Lower leg skin (tissue), 3 donors: ENCODE results near the gene C1orf226.

Source experiments
- CTCF ChIP-seq, 3 donors: fragments of 450-650 bp; IDR thresholded peaks; one replicate each; pipeline ENCODE4 v1.5.1; 2016; ENCODE audit warnings: antibody characterized with exemption in 3 of 3, mild to moderate bottlenecking in 3 of 3, moderate library complexity in 2 of 3
- POLR2A ChIP-seq, 2 donors: fragments of 450-650 bp; IDR thresholded peaks; one replicate each; pipeline ENCODE4 v1.6.1; 2016 to 2017; ENCODE audit warnings: antibody characterized with exemption in 2 of 2, mild to moderate bottlenecking in 1 of 2, moderate library complexity in 1 of 2

GRCh38 chr1:162335126-162335525 lies 46.4 kb upstream of the C1orf226 start:
- no peak for TF ChIP-seq CTCF (IDR thresholded peaks at IDR 0.05)
- no peak for TF ChIP-seq POLR2A (IDR thresholded peaks at IDR 0.05)
